ENCODE data around the gene MMP13. TPM values are rescaled to one million over a fixed set of nuclear protein-coding genes. Genes with fewer than 3 reads are reported as not detected.

The MMP13 gene
- total and polyA plus RNA-seq, 9 of the 15 experiments (the other 6 are each of a cell fraction or from before 2014, with no cell fraction given) = not detected

GRCh38 chr11:102935514-102935913 lies 20.0 kb downstream of the MMP13 start:
- peak; percentile 49; the same call in 1 of the 3 replicates for ATAC-seq
- Histone ChIP-seq H3K4me2 (ENCODE audit: insufficient read depth, low read length) (no peak overlapping the region), H3K9ac (ENCODE audit: insufficient read depth in 1 of 2, low read depth in 2 of 2, low read length in 2 of 2) (no peak overlapping the region), H3K27me3 (ENCODE audit: control insufficient read depth in 2 of 2, insufficient read depth in 2 of 2, low read length in 2 of 2) (no peaks in the 10 kb centered on the region), H2AFZ (ENCODE audit: low read depth, low read length) (no peak overlapping the region), H4K20me1 (replicated peaks; ENCODE audit: control insufficient read depth, insufficient read depth, low read length) (no peaks in the 10 kb centered on the region), H3K36me3 (ENCODE audit: control insufficient read depth, insufficient read depth, low read length) (no peaks in the 10 kb centered on the region), H3K4me1 (replicated peaks in 1 of 2; ENCODE audit: control insufficient read depth in 2 of 2, insufficient read depth in 2 of 2, low read length in 2 of 2) (no peaks in the 10 kb centered on the region), H3K27ac (ENCODE audit: extremely low read depth, low read depth, low read length) (no peak overlapping the region), H3K4me3 (no peak overlapping the region), H3K9me3 (replicated peaks; ENCODE audit: control insufficient read depth, insufficient read depth, low read depth, low read length) (no peaks in the 10 kb centered on the region), H3K9me1 (ENCODE audit: control insufficient read depth, insufficient read depth, low read length) (no peaks in the 10 kb centered on the region), H3K79me2 (ENCODE audit: control insufficient read depth, insufficient read depth, low read length) (no peaks in the 10 kb centered on the region)
- peak in 1 of 4 experiments; percentile 2 for DNase-seq (ENCODE audit: extremely low read depth in 1 of 4, low spot score in 3 of 4)
- no peak for FAIRE-seq
- no TSS peak for BruUV-seq (replicated peaks)
- 0% methylated on average over 3 of the region's 3 CpGs for WGBS (ENCODE audit: insufficient coverage, low coverage, missing lambda C conversion rate)
- in situ Hi-C loops (cut with MboI) = no loop called here
- TF ChIP-seq OTX1 (CRISPR knock-in tag; IDR thresholded peaks at IDR 0.05) = no peak
- TF ChIP-seq, protein P1, sequence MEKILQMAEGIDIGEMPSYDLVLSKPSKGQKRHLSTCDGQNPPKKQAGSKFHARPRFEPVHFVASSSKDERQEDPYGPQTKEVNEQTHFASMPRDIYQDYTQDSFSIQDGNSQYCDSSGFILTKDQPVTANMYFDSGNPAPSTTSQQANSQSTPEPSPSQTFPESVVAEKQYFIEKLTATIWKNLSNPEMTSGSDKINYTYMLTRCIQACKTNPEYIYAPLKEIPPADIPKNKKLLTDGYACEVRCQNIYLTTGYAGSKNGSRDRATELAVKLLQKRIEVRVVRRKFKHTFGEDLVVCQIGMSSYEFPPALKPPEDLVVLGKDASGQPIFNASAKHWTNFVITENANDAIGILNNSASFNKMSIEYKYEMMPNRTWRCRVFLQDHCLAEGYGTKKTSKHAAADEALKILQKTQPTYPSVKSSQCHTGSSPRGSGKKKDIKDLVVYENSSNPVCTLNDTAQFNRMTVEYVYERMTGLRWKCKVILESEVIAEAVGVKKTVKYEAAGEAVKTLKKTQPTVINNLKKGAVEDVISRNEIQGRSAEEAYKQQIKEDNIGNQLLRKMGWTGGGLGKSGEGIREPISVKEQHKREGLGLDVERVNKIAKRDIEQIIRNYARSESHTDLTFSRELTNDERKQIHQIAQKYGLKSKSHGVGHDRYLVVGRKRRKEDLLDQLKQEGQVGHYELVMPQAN (IDR thresholded peaks at IDR 0.05; ENCODE audit: borderline replicate concordance) = no peak
- TF ChIP-seq PRPF4 (IDR thresholded peaks at IDR 0.05; ENCODE audit: insufficient read depth, low read depth, low read length, poor library complexity, severe bottlenecking) = no peak
- TF ChIP-seq TCFL5 (CRISPR knock-in tag; conservative IDR thresholded peaks at IDR 0.05) = no peak
- no peak for TF ChIP-seq TRIM28 (IDR thresholded peaks at IDR 0.05)
- no peak for TF ChIP-seq ZNF668 (CRISPR knock-in tag; IDR thresholded peaks at IDR 0.05)
- no peak for TF ChIP-seq HDAC6 (IDR thresholded peaks at IDR 0.05; ENCODE audit: low read depth, low read length)
- TF ChIP-seq NFATC3 (IDR thresholded peaks at IDR 0.05) = no peak
- TF ChIP-seq ZNF316 (IDR thresholded peaks at IDR 0.05) = no peak
- TF ChIP-seq SNRNP70 (optimal IDR thresholded peaks at IDR 0.05; ENCODE audit: low read depth, low read length) = no peak
- TF ChIP-seq TAF1 (IDR thresholded peaks at IDR 0.05; ENCODE audit: control insufficient read depth, extremely low read depth, insufficient read depth, low read length, severe bottlenecking) = no peak
- TF ChIP-seq BRD4 (IDR thresholded peaks at IDR 0.05) = no peak
- no peak for TF ChIP-seq TEAD2 (tag; IDR thresholded peaks at IDR 0.05)
- ChIA-PET POLR2A (no interaction called here), CTCF (ENCODE audit: low intra/inter-chr PET ratio) (no interaction called here)
- intact Hi-C loops (cut with micrococcal nuclease) = no loop called here

All from K562 (cell line).